Parathyroid adenoma (tissue), 2 donors: Measurements from ENCODE around the gene TMEM161B.
"Not testable (repeated sequence)": the region's sequence is repeated elsewhere in the genome, so short reads cannot be mapped to it uniquely, and the experiment has no call there.

Source experiments
- H2AFZ ChIP-seq: fragments of 300-600 bp; sonication (generic); one replicate; pipeline ENCODE4 v1.7.0; 2017; ENCODE audit warnings: antibody characterized with exemption, mild to moderate bottlenecking
- H3K27ac ChIP-seq: fragments of 300-600 bp; sonication (generic); one replicate; pipeline ENCODE4 v1.7.0; 2017
- H3K27me3 ChIP-seq: fragments of 300-600 bp; sonication (generic); one replicate; pipeline ENCODE4 v1.7.0; 2017; ENCODE audit warnings: low read length; ENCODE audit not compliant: control insufficient read depth, insufficient read depth
- H3K36me3 ChIP-seq: fragments of 300-600 bp; sonication (generic); one replicate; pipeline ENCODE4 v1.7.0; 2017; ENCODE audit warnings: low read length; ENCODE audit not compliant: control insufficient read depth, insufficient read depth
- H3K4me1 ChIP-seq: fragments of 300-600 bp; sonication (generic); one replicate; pipeline ENCODE4 v1.7.0; 2017; ENCODE audit warnings: control low read depth
- H3K4me2 ChIP-seq: fragments of 300-600 bp; sonication (generic); one replicate; pipeline ENCODE4 v1.7.0; 2017; ENCODE audit warnings: low read length
- H3K4me3 ChIP-seq: fragments of 300-600 bp; sonication (generic); one replicate; pipeline ENCODE4 v1.7.0; 2017; ENCODE audit warnings: low read depth, low read length
- H3K79me2 ChIP-seq: fragments of 300-600 bp; sonication (generic); one replicate; pipeline ENCODE4 v1.7.0; 2017; ENCODE audit warnings: control low read depth
- H3K9ac ChIP-seq: fragments of 300-600 bp; sonication (generic); one replicate; pipeline ENCODE4 v1.7.0; 2017; ENCODE audit warnings: mild to moderate bottlenecking
- H3K9me3 ChIP-seq: fragments of 300-600 bp; sonication (generic); one replicate; pipeline ENCODE4 v1.7.0; 2017; ENCODE audit warnings: low read length; ENCODE audit not compliant: control insufficient read depth
- CTCF ChIP-seq: fragments of 300-600 bp; sonication (generic); IDR thresholded peaks from one replicate; pipeline ENCODE4 v1.7.0; 2017; ENCODE audit warnings: antibody characterized with exemption, mild to moderate bottlenecking
- donor health status: primary hyperparathyroidism.

TMEM161B gene

DNA sequence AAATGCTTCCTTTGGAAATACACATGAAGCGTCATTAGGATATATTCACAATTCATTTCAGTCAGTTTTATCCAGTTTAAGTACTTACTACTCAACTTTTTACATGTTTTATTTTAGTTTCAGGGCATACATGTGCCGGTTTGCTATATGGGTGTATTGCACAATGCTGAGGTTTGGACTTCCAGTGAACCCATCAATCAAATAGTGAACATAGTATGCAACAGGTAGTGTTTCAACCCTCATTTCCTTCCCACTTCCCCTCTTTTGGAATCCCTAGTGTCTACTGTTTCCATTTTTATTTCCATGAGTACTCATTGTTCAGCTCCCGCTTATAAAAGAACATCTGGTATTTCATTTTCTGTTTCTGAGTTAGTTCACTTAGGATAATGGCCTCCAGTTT is 74.7 kb downstream of the TMEM161B start:
- Histone ChIP-seq H2AFZ (no peak overlapping the region), H3K79me2 (no peaks in the 10 kb centered on the region), H3K4me1 (no peaks in the 10 kb centered on the region), H3K9ac (no peak overlapping the region), H3K36me3 (no peaks in the 10 kb centered on the region), H3K27ac (no peak overlapping the region), H3K9me3 (no peaks in the 10 kb centered on the region), H3K27me3 (no peaks in the 10 kb centered on the region), H3K4me2 (no peak overlapping the region), H3K4me3 (no peak overlapping the region)
- no peak for TF ChIP-seq CTCF

- TF ChIP-seq CTCF, result no peak
- H3K4me3 ChIP-seq, result no peak overlapping the region
- no peaks in the 10 kb centered on the region for H3K36me3 ChIP-seq
- no peak overlapping the region for H3K27ac ChIP-seq
- no peak overlapping the region for H3K9ac ChIP-seq
- H3K27me3 ChIP-seq, result no peaks in the 10 kb centered on the region
- no peak overlapping the region for H3K4me2 ChIP-seq
- peaks cover 5% of the 10 kb centered on the region for H3K9me3 ChIP-seq
- H2AFZ ChIP-seq, result no peak overlapping the region
- H3K4me1 ChIP-seq, result no peaks in the 10 kb centered on the region
- H3K79me2 ChIP-seq, result no peaks in the 10 kb centered on the region
Observed at GRCh38 chr5:88190106-88190834, 78.4 kb downstream of the TMEM161B start.

DNA sequence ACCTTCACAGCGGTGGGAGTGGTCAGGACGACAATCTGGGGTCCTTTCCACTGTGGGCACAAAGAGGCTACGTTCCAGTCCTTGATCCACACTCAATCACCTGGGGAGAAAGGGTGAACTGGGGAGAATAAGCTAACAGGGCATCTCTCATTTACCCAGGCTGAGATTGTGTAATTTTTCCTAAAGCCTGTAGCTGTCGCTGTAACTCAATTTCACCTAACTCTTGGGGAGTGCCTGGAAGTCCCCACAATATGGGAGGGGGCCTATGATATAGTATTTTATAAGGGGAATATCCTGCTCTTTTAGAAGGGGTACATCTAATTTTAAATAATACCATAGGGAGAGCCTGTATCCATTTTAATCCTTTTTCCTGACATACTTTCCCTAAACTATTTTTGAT is 79.2 kb downstream of the TMEM161B start:
- not testable (repeated sequence) for H3K36me3 ChIP-seq, H3K9ac ChIP-seq, H3K27ac ChIP-seq, H3K4me2 ChIP-seq, H3K4me1 ChIP-seq, H3K4me3 ChIP-seq, H3K27me3 ChIP-seq, H2AFZ ChIP-seq, H3K9me3 ChIP-seq, H3K79me2 ChIP-seq

- Histone ChIP-seq H3K27me3 (no peaks in the 10 kb centered on the region), H3K4me3 (no peak overlapping the region), H3K4me1 (no peaks in the 10 kb centered on the region), H3K4me2 (no peak overlapping the region), H3K79me2 (no peaks in the 10 kb centered on the region), H3K9ac (no peak overlapping the region), H2AFZ (no peak overlapping the region), H3K9me3 (peaks cover 5% of the 10 kb centered on the region), H3K27ac (no peak overlapping the region), H3K36me3 (no peaks in the 10 kb centered on the region)
- no peak for TF ChIP-seq CTCF
Observed at GRCh38 chr5:88188458-88189132, 80.0 kb downstream of the TMEM161B start.

DNA sequence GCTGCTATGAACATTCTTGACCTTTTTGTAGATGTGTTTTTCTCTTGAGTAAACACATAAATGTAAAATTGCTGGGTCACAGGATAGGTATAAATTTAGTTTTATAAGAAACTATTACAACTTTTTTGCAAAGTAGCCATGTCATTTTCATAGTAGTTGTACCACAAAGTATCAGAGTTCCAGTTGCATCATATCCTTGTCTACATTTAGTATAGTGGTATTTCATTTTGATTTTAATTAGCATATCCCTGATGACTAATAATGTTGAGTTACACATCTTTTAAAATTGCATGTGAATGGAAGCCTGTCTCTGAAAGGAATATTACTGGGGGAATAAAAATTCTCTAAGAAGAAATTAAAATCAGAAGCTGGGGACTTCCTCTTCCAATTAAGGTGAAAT is 85.4 kb downstream of the TMEM161B start:
- peaks cover 5% of the 10 kb centered on the region for H3K9me3 ChIP-seq
- no peak overlapping the region for H3K4me2 ChIP-seq
- no peaks in the 10 kb centered on the region for H3K4me1 ChIP-seq
- no peak overlapping the region for H2AFZ ChIP-seq
- no peaks in the 10 kb centered on the region for H3K27me3 ChIP-seq
- no peak overlapping the region for H3K4me3 ChIP-seq
- TF ChIP-seq CTCF, result no peak
- no peaks in the 10 kb centered on the region for H3K79me2 ChIP-seq
- H3K9ac ChIP-seq, result no peak overlapping the region
- no peaks in the 10 kb centered on the region for H3K36me3 ChIP-seq
- H3K27ac ChIP-seq, result no peak overlapping the region

DNA sequence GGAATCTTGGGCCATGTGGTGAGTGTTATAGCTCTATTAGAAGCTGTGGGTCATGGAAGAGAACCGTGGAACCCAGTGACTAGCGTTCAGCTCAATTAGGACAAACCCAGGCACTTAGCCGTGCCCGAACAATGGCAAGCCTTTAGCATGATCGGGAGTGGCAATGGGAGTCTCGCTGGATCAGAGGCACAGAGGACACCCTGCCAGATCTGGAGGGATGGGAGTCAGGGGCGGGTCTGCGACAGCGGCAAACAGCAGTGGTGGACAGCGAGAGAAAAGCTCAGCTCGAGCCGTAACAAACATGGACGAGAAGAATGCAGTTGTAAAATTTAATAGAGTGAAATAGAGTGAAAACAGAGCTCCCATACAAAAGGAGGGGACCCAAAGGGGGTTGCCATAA is 91.2 kb downstream of the TMEM161B start:
- H3K4me3 ChIP-seq, H3K36me3 ChIP-seq, H3K27ac ChIP-seq, H3K4me2 ChIP-seq, H3K79me2 ChIP-seq, H3K9ac ChIP-seq, H3K4me1 ChIP-seq, H3K27me3 ChIP-seq, H2AFZ ChIP-seq, H3K9me3 ChIP-seq: not testable (repeated sequence)
